Trophoblast cell (in vitro differentiated cells and primary cell): ENCODE measurements around the gene GGCX.

Source experiments
- DNase-seq, 2 donors: peaks; one replicate each; pipeline ENCODE4 v3.0.0-alpha.2; 2016
- H2AFZ ChIP-seq: 2 replicates; pipeline ENCODE4 v1.6.1; 2013; ENCODE audit warnings: low read length, moderate library complexity, mild to moderate bottlenecking; ENCODE audit not compliant: insufficient read depth, poor library complexity
- H2AK5ac ChIP-seq: 2 replicates; pipeline ENCODE4 v1.6.1; 2013; ENCODE audit warnings: mild to moderate bottlenecking, low read length
- H2BK120ac ChIP-seq: 2 replicates; pipeline ENCODE4 v1.6.1; 2013; ENCODE audit warnings: low read length, mild to moderate bottlenecking, moderate library complexity; ENCODE audit not compliant: insufficient read depth, poor library complexity
- H2BK12ac ChIP-seq: 2 replicates; pipeline ENCODE4 v1.6.1; 2013; ENCODE audit warnings: mild to moderate bottlenecking, low read length, moderate library complexity
- H2BK5ac ChIP-seq: 2 replicates; pipeline ENCODE4 v1.6.1; 2013; ENCODE audit warnings: low read length, low read depth, moderate library complexity, mild to moderate bottlenecking; ENCODE audit not compliant: poor library complexity
- H3K14ac ChIP-seq: 2 replicates; pipeline ENCODE4 v1.6.1; 2013; ENCODE audit warnings: mild to moderate bottlenecking, low read length
- H3K18ac ChIP-seq: 2 replicates; pipeline ENCODE4 v1.6.1; 2013; ENCODE audit warnings: mild to moderate bottlenecking, low read length
- H3K23ac ChIP-seq: 2 replicates; pipeline ENCODE4 v1.6.1; 2013; ENCODE audit warnings: low read length
- H3K27ac ChIP-seq: 2 replicates; pipeline ENCODE4 v1.5.1; 2013; ENCODE audit warnings: low read depth, mild to moderate bottlenecking, inconsistent platforms, low read length, moderate library complexity
- H3K27me3 ChIP-seq: 2 replicates; pipeline ENCODE4 v1.6.1; 2013; ENCODE audit warnings: inconsistent platforms, mild to moderate bottlenecking, low read length, moderate library complexity; ENCODE audit not compliant: insufficient read depth
- H3K36me3 ChIP-seq, 2 experiments: 1 replicate in 1 of 2; 2 replicates in 1 of 2; pipeline ENCODE4 v1.6.1; 2013; ENCODE audit warnings: low read length in 2 of 2, mild to moderate bottlenecking in 2 of 2, moderate library complexity in 1 of 2; ENCODE audit not compliant: insufficient read depth in 2 of 2, control insufficient read depth in 1 of 2
- H3K4ac ChIP-seq: 2 replicates; pipeline ENCODE4 v1.6.1; 2013; ENCODE audit warnings: low read depth, mild to moderate bottlenecking, low read length, moderate library complexity
- H3K4me1 ChIP-seq, 2 experiments: 1 replicate in 1 of 2; 2 replicates in 1 of 2; pipeline ENCODE4 v1.6.1; 2013; ENCODE audit warnings: low read length in 2 of 2, mild to moderate bottlenecking in 2 of 2, moderate library complexity in 1 of 2; ENCODE audit not compliant: insufficient read depth in 2 of 2, control insufficient read depth in 1 of 2
- H3K4me2 ChIP-seq: 2 replicates; pipeline ENCODE4 v1.6.1; 2013; ENCODE audit warnings: inconsistent platforms, mild to moderate bottlenecking, low read length, moderate library complexity
- H3K4me3 ChIP-seq: 2 replicates; pipeline ENCODE4 v1.5.1; 2013; ENCODE audit warnings: mild to moderate bottlenecking, low read depth, low read length, inconsistent platforms
- H3K79me1 ChIP-seq: one replicate; pipeline ENCODE4 v1.6.1; 2013; ENCODE audit warnings: low read length
- H3K79me2 ChIP-seq: 2 replicates; pipeline ENCODE4 v1.6.1; 2013; ENCODE audit warnings: low read length, mild to moderate bottlenecking; ENCODE audit not compliant: control insufficient read depth, insufficient read depth, poor library complexity
- H3K9ac ChIP-seq: 2 replicates; pipeline ENCODE4 v1.6.1; 2013; ENCODE audit warnings: mild to moderate bottlenecking, low read length
- H3K9me3 ChIP-seq: 2 replicates; pipeline ENCODE4 v1.6.1; 2013; ENCODE audit warnings: low read depth, mild to moderate bottlenecking, control low read depth, inconsistent platforms, low read length; ENCODE audit not compliant: insufficient read depth
- H4K12ac ChIP-seq: 2 replicates; pipeline ENCODE4 v1.6.1; 2013; ENCODE audit warnings: low read depth, mild to moderate bottlenecking, low read length, moderate library complexity
- H4K8ac ChIP-seq: 2 replicates; pipeline ENCODE4 v1.6.1; 2013; ENCODE audit warnings: low read depth, mild to moderate bottlenecking, low read length, moderate library complexity
- H4K91ac ChIP-seq: one replicate; pipeline ENCODE4 v1.6.1; 2013; ENCODE audit warnings: low read depth, mild to moderate bottlenecking, low read length, moderate library complexity
- WGBS: extraction: QIAGEN DNeasy Blood & Tissue Kit; methylation state at CpG from one replicate; pipeline ENCODE4 v1.1.7; 2013; ENCODE audit warnings: missing lambda C conversion rate; ENCODE audit not compliant: insufficient read length, insufficient coverage; ENCODE audit errors: extremely low coverage; 5-methylcytosine and 5-hydroxymethylcytosine counted together

The GGCX gene

DNA sequence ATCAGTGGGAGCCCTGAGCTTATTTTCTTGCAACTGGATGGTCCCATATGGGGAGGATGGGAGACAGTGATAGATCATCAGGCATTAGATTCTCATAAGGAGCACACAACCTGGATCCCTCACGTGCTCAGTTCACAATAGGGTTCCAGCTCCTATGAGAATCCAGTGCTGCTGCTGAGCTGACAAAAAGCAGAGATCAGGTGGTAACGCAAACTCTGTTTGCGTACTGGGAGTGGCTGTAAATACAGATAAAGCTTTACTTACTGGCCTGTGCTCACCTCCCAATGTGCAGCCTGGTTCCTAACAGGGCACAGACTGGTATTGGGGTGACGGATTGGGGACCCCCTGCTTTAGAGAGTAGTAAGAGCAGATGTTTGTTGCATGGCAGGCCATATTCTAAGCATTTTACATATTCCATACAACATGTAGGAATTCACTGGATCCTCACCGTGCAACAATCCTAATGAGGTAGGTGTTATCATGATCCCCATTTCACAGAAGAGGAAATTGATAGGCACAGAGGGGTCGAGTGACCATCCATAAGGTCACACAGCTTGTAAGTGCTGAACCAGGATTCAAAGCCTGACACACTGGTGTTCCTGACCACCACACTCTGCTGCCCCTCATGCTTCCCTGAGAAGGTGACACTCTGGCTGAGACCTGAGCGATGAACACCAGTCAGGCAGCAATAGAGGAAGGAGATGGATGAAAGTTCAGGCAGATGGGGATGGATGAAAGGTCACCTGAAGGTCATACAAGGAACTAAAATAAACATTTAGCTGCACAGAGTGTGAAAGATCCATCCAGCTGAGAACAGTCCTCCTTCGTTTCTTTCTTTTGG lies 38.0 kb downstream of the GGCX start:
- H2AFZ ChIP-seq: no peak overlapping the region
- no peak overlapping the region for H3K23ac ChIP-seq
- peaks cover 8 to 9% of the 10 kb centered on the region in 2 experiments for H3K4me1 ChIP-seq

DNA sequence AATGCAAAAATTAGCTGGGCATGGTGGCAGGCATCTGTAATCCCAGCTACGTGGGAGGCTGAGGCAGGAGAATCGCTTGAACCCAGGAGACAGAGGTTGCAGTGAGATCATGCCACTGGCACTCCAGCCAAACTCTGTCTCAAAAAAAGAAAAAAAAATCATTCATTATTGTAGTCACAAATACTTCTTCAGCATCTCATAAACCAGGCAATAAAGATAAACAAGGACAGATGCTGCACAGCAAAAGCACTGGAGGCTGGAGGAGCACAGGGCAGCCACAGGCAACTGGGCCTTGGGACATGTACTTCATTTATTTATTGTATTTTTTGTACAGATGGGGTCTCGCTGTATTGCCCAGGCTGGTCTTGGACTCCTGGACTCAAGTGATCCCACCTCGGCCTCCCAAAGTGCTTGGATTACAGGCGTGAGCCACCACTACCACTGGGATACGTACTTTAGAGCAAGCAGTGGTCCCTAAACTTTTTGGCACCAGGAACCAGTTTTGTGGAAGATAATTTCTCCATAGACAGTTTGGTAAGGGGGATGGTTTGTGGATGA lies 39.1 kb downstream of the GGCX start:
- H3K4me3 ChIP-seq: no peak overlapping the region
- H3K9me3 ChIP-seq: no peaks in the 10 kb centered on the region
- no peak overlapping the region for H3K4me2 ChIP-seq
- H3K14ac ChIP-seq: no peak overlapping the region
- H3K23ac ChIP-seq: no peak overlapping the region
- no peak overlapping the region for H4K12ac ChIP-seq
- H4K91ac ChIP-seq: no peak overlapping the region
- peaks cover 8 to 9% of the 10 kb centered on the region in 2 experiments for H3K4me1 ChIP-seq
- no peak overlapping the region for H3K4ac ChIP-seq
- H2BK120ac ChIP-seq: no peak overlapping the region
- no peaks in the 10 kb centered on the region for H3K79me2 ChIP-seq
- peaks cover 2% of the 10 kb centered on the region for H3K79me1 ChIP-seq
- H3K36me3 ChIP-seq: no peaks in the 10 kb centered on the region
- no peak overlapping the region for H2AFZ ChIP-seq
- H3K18ac ChIP-seq: no peak overlapping the region
- no peak overlapping the region for H2BK12ac ChIP-seq
- no peaks in the 10 kb centered on the region for H3K27me3 ChIP-seq
- no peak overlapping the region for H2BK5ac ChIP-seq
- H3K9ac ChIP-seq: no peak overlapping the region
- no peak overlapping the region for H2AK5ac ChIP-seq
- no CpG with 5 or more reads among the region's 6 CpGs for WGBS
- no peak overlapping the region for H3K27ac ChIP-seq
- no peak overlapping the region for H4K8ac ChIP-seq
- DNase-seq: no peak

More for the DNA sequence above, 38.0 kb downstream of the GGCX start:
- no peak overlapping the region for H3K4me3 ChIP-seq
- no CpG with 5 or more reads among the region's 8 CpGs for WGBS
- no peaks in the 10 kb centered on the region for H3K79me2 ChIP-seq
- no peak overlapping the region for H3K9ac ChIP-seq
- H3K27ac ChIP-seq: no peak overlapping the region
- H3K4ac ChIP-seq: no peak overlapping the region
- no peaks in the 10 kb centered on the region for H3K9me3 ChIP-seq
- H3K27me3 ChIP-seq: no peaks in the 10 kb centered on the region
- no peak overlapping the region for H4K91ac ChIP-seq
- no peak overlapping the region for H2BK120ac ChIP-seq
- no peak overlapping the region for H2AK5ac ChIP-seq
- no peak overlapping the region for H3K4me2 ChIP-seq
- H4K12ac ChIP-seq: no peak overlapping the region
- H3K18ac ChIP-seq: no peak overlapping the region
- H3K14ac ChIP-seq: no peak overlapping the region
- H2BK12ac ChIP-seq: no peak overlapping the region
- no peak for DNase-seq
- peaks cover 2% of the 10 kb centered on the region for H3K79me1 ChIP-seq
- H3K36me3 ChIP-seq: no peaks in the 10 kb centered on the region
- no peak overlapping the region for H4K8ac ChIP-seq
- H2BK5ac ChIP-seq: no peak overlapping the region

DNA sequence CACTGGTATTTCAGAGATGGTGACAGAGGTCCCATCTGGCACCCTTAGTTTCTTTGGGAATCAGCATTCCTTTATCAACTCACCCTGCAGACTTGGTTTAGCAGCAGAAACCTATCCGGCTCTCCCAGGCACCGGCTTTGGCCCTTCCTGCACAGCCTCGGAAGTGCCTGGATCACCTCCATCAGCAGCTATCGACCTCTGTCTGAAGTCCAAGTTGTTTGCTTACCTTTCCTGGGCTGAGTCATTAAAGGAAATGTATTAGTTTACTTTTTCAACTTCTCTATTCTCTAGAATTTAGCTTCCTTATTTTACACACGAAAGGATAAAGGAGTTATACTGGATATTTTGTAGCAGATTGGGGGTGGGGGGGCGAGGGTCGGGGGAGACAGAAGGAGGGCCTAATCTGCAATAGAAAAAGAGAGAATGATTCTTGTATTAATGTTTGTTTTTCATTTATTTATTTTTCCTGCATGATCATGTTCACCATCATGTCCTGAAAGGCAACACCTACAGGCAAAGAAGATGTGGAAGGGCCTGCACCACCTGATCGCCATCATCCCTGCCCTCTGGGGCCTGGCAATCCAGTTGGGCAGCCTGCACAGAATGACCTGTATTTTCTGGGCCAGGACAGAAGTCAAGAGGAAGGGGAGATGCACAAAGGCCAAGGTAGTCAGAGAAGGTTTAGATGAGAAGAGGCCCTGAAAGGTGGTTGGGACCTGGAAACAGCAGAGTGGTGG lies 44.5 kb downstream of the GGCX start:
- peak in 1 of 2 donors; percentile 45 for DNase-seq
- Histone ChIP-seq H2BK120ac (no peak overlapping the region), H2BK5ac (no peak overlapping the region), H2BK12ac (no peak overlapping the region), H2AK5ac (no peak overlapping the region), H3K23ac (no peak overlapping the region), H3K4me2 (no peak overlapping the region), H2AFZ (no peak overlapping the region), H3K27ac (no peak overlapping the region), H4K8ac (no peak overlapping the region), H3K79me2 (no peaks in the 10 kb centered on the region), H4K12ac (no peak overlapping the region), H3K9ac (no peak overlapping the region), H3K4me3 (no peak overlapping the region), H3K36me3 (no peaks in the 10 kb centered on the region), H3K9me3 (no peaks in the 10 kb centered on the region), H3K18ac (no peak overlapping the region), H4K91ac (no peak overlapping the region), H3K14ac (no peak overlapping the region), H3K27me3 (no peaks in the 10 kb centered on the region), H3K4ac (no peak overlapping the region), H3K79me1 (no peaks in the 10 kb centered on the region), H3K4me1 (no peaks in the 10 kb centered on the region)
- no CpG with 5 or more reads among the region's 8 CpGs for WGBS

DNA sequence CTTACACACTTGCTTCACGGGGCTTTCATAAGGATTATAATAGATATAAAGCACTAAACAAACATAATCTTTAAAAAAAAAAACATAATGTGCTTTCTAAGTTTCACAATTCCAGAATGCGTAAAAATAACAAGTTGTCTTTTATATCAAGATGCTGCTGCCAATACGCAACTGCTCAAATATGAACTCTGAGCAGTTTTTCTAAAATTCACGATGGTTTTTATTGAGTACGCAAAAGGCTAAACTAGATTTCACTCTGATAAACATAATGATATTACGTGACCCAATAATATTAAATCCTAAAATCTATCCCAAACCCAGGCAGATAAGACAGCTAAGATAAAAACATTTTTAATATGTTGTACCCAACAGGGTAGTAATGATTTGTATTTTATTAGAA lies 47.0 kb downstream of the GGCX start:
- WGBS: no CpG with 5 or more reads among the region's 6 CpGs
- H2BK120ac ChIP-seq: no peak overlapping the region
- no peak overlapping the region for H3K4me2 ChIP-seq
- H3K79me1 ChIP-seq: no peaks in the 10 kb centered on the region
- H3K14ac ChIP-seq: no peak overlapping the region
- no peak for DNase-seq
- H4K8ac ChIP-seq: no peak overlapping the region
- no peak overlapping the region for H2AK5ac ChIP-seq
- H3K18ac ChIP-seq: no peak overlapping the region
- no peak overlapping the region for H2BK12ac ChIP-seq
- H3K79me2 ChIP-seq: no peaks in the 10 kb centered on the region
- no peak overlapping the region for H3K4ac ChIP-seq
- H3K9me3 ChIP-seq: no peaks in the 10 kb centered on the region
- no peak overlapping the region for H2AFZ ChIP-seq
- no peaks in the 10 kb centered on the region for H3K4me1 ChIP-seq
- no peaks in the 10 kb centered on the region for H3K27me3 ChIP-seq
- no peak overlapping the region for H4K91ac ChIP-seq
- H4K12ac ChIP-seq: no peak overlapping the region
- no peaks in the 10 kb centered on the region for H3K36me3 ChIP-seq
- H3K4me3 ChIP-seq: no peak overlapping the region
- no peak overlapping the region for H3K23ac ChIP-seq
- H2BK5ac ChIP-seq: no peak overlapping the region
- no peak overlapping the region for H3K27ac ChIP-seq
- H3K9ac ChIP-seq: no peak overlapping the region
